Measurements from ENCODE around the gene NPAS4.
"Not testable (repeated sequence)": the region's sequence is repeated elsewhere in the genome, so short reads cannot be mapped to it uniquely, and the experiment has no call there.

DNA sequence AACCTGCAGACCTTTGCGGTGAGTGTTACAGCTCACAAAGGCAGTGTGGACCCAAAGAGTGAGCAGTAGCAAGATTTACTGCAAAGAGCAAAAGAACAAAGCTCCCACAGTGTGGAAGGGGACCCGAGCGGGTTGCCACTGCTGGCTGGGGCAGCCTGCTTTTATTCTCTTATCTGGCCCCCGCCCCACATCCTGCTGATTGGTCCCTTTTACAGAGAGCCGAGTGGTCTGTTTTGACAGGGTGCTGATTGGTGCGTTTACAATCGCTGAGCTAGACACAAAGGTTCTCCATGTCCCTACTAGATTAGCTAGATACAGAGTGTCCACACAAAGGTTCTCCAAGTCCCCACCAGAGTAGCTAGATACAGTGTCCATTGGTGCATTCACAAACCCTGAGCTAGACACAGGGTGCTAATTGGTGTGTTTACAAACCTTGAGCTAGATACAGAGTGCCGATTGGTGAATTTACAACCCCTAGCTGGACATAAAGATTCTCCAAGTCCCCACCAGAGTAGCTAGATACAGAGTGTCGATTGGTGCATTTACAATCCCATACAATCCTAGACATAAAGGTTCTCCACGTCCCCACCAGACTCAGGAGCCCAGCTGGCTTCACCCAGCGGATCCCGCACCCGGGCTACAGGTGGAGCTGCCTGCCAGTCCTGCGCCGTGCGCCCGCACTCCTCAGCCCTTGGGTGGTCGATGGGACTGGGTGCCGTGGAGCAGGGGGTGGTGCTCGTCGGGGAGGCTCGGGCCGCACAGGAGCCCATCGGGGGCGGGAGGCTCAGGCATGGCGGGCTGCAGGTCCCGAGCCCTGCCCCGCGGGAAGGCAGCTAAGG, 19.5 kb downstream of the NPAS4 start:
- TF ChIP-seq, protein P1, sequence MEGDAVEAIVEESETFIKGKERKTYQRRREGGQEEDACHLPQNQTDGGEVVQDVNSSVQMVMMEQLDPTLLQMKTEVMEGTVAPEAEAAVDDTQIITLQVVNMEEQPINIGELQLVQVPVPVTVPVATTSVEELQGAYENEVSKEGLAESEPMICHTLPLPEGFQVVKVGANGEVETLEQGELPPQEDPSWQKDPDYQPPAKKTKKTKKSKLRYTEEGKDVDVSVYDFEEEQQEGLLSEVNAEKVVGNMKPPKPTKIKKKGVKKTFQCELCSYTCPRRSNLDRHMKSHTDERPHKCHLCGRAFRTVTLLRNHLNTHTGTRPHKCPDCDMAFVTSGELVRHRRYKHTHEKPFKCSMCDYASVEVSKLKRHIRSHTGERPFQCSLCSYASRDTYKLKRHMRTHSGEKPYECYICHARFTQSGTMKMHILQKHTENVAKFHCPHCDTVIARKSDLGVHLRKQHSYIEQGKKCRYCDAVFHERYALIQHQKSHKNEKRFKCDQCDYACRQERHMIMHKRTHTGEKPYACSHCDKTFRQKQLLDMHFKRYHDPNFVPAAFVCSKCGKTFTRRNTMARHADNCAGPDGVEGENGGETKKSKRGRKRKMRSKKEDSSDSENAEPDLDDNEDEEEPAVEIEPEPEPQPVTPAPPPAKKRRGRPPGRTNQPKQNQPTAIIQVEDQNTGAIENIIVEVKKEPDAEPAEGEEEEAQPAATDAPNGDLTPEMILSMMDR (IDR thresholded peaks at IDR 0.05 in 2 of 3, conservative IDR thresholded peaks at IDR 0.05 in 1 of 3; ENCODE audit: insufficient read depth in 2 of 3, low read depth in 1 of 3, low read length in 3 of 3), result not testable (repeated sequence)
- not testable (repeated sequence) for TF ChIP-seq SAFB2 (IDR thresholded peaks at IDR 0.05; ENCODE audit: borderline replicate concordance, low read depth, low read length, severe bottlenecking); MAX (CRISPR knock-in tag; IDR thresholded peaks at IDR 0.05); ZZZ3 (IDR thresholded peaks at IDR 0.05); MYBL2 (IDR thresholded peaks at IDR 0.05; ENCODE audit: low read depth); MYBL2 (CRISPR knock-in tag; IDR thresholded peaks at IDR 0.05; ENCODE audit: borderline replicate concordance); ZNF143 (CRISPR knock-in tag; IDR thresholded peaks at IDR 0.05); RBM15 (IDR thresholded peaks at IDR 0.05; ENCODE audit: insufficient read depth, low read length); SRSF9 (IDR thresholded peaks at IDR 0.05; ENCODE audit: borderline replicate concordance, low read depth, low read length)
- TF ChIP-seq, protein P2, sequence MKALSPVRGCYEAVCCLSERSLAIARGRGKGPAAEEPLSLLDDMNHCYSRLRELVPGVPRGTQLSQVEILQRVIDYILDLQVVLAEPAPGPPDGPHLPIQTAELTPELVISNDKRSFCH (CRISPR knock-in tag; IDR thresholded peaks at IDR 0.05), result not testable (repeated sequence)
- TF ChIP-seq, protein P2 (tag; IDR thresholded peaks at IDR 0.05), result not testable (repeated sequence)
